Activated naive CD4-positive, alpha-beta T cell treated with Interleukin-2 at 50 U/mL for 16 hours (primary cell): Measurements from ENCODE around the gene SMG5.

Source experiments
- DNase-seq: peaks from one replicate; pipeline ENCODE4 v3.0.0-alpha.2; 2020

The SMG5 gene

DNA sequence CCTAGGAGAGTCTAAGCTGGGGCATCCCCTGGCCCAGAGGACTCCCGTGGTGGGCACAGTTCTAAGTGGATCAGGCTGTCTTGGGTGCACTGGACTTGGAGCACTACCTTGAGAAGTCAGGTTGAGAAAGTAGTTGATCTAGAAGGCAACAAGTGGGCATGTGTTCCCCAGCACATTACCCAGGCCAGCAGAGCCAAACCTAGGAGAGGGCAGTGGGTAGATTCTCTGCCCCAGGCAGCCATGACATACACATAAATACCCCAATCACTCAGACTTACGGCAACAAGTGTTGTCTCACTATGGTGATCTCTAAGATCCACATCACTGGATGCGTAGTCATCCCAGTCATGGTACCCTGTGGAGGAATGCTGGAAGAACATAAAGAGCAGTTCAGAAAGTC lies 71.4 kb downstream of the SMG5 start:
- no peak for DNase-seq

DNA sequence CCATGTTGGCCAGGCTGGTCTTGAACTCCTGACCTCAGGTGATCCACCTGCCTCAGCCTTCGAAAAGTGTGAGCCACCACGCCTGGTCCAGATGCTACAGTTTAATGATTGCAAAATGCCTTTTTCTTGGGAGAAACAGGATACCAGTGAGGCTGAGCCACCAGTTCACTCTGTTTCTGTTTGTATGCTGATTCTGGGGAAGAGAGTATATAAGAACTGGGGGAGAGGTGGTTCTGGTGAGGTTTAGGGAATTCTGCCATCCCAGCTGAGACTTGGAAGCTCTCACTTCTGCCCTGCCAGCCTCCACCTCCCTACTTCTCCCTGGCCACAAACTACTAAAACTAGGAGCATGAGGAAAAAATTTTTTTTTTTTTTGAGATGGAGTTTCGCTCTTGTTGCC lies 77.9 kb downstream of the SMG5 start:
- DNase-seq = no peak

GRCh38 chr1:156203331-156203730 lies 79.3 kb downstream of the SMG5 start:
- DNase-seq = no peak

GRCh38 chr1:156200044-156200443 lies 82.6 kb downstream of the SMG5 start:
- DNase-seq = no peak
